NCI-H226 (cell line): ENCODE results near the gene RNPEP.

Source experiments
- DNase-seq: peaks from one replicate; pipeline ENCODE4 v3.0.0-alpha.2; 2015

Gene RNPEP

DNA sequence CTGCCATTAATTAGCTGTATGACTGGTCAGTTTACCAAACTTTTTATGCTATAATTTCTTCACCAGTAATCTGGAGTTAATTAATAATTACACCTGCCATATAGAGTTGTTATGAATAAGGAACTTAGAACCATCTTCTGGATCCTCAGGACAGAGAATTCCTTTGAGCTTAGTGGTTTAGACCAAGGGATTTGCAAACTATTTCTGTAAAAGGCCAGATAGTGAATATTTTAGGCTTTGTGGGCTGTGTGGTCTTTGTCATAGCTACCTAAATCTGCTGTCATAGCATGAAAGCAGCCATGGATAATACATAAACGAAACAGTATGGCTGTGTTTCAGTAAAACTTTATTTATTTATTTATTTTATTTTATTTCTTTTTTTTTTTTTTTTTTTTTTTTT is 18.2 kb upstream of the RNPEP start:
- no peak for DNase-seq

GRCh38 chr1:201966171-201966570 is 16.3 kb upstream of the RNPEP start:
- DNase-seq, result no peak

DNA sequence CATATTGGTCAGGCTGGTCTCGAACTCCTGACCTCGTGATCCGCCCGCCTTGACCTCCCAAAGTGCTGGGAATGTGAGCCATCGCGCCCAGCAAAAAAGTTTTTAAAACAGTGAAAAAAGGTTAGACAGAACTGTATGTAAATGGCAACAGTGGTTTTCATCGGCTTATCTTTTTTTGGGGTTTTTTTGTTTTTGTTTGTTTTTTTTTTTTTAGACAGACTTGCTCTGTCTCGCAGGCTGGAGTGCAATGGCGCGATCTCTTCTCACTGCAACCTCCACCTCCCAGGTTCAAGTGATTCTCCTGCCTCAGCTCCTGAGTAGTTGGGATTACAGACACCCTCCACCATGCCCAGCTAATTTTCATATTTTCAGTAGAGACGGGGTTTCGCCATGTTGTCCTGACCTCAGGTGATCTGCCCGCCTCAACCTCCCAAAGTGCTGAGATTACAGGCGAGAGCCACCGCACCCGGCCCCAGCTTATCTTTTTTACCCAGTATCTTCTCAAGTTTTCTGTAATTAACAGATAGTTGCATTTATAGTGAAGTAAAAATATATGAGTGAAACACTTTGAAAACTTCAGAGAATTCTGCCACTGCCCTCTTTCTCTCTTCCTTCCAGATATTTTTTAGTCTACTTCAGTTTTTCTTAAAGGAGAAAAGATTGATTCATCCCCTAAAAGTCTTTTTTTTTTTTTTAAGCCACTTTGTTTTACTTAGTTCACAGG is 14.1 kb upstream of the RNPEP start:
- DNase-seq, result no peak

GRCh38 chr1:201970334-201971159 is 11.9 kb upstream of the RNPEP start:
- DNase-seq, result no peak

DNA sequence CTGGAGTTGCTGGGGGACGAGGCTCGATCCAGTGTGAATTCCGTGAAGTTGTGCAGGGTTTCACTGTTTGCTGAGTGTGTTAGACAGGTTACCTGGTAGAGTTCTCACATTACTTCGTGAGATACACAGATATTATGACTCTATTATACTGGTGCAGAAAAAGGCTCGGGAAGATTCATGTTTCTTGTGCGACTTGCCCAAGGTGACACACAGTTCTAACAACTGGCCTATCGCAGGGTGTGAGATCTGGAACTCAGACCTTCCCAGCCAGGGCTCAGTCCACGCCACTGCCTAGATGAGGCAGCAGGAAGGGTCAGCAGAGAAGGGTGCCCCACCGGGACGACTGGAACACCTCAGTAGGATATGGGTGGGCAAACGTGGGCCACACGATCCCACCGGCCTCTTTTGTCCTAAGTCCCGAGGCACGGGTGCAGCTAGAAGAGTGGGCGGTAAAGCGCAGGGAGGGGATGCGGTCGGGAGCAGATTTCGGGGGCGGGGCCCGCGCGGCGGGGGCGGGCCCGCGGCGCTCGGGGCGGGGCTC is 296 bp upstream of the RNPEP start:
- DNase-seq, result no peak

DNA sequence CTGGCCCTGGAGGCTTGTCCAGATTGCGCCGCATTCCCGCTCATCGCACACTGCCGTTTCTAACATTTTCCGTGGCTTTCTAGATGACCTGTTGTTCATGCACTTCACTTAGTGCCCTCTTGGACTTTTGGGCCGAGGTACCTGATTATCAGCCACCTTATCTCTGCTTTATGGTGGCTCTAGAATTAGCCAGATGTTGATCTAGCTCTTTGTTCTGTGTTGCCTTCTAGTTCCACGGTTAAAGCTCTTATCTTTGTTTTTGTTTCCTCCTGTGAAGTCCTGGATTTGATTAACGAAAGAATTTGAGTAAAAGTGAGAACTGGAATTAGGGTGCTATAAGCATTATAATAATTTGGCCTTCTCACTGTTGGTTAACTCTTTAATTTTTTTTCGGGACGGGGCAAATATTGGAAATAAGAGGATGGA is 945 bp downstream of the RNPEP start:
- DNase-seq, result no peak

- no peak for DNase-seq
Observed at GRCh38 chr1:201984446-201984845, 2.0 kb downstream of the RNPEP start.

DNA sequence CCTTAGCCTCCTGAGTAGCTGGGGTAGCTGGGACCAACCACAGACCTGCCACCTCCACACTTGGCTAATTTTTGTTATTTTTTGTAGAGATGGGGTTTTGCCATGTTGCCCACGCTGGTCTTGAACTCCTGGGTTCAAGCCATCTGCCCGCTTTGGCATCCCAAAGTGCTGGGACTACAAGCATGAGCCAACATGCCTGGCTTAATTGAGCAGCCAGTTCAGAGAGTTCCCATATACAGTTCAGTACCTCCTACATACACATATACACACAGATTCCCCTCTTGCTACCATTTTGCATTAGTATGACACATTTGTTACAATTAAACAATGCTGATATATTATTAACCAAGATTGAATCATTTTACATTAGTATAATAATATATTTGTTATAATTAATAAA is 2.9 kb downstream of the RNPEP start:
- no peak for DNase-seq

- no peak for DNase-seq
Observed at GRCh38 chr1:201988601-201989000, 6.2 kb downstream of the RNPEP start.

GRCh38 chr1:201989354-201990128 is 7.1 kb downstream of the RNPEP start:
- DNase-seq, result no peak

DNA sequence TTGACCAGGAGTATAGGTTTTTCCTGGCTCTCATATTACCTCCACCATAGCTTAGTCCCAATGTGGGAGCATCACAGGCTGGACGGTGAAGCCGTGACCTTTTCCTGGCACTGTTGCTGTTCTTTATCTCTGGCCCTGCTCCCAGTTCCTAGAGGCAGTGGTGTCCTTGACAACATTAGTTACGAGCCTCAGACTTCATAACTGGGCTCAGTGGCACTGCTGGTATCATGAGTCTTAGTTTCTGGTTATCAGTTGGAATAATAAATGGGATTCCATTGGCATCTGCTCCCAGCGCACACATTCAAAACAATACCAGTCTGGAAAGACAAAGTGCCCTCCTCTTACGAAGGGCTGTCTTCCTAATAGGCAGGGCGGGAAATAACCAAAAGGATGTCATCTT is 8.0 kb downstream of the RNPEP start:
- DNase-seq, result no peak

GRCh38 chr1:201999625-202000238 is 17.3 kb downstream of the RNPEP start:
- DNase-seq, result peak; percentile 24

DNA sequence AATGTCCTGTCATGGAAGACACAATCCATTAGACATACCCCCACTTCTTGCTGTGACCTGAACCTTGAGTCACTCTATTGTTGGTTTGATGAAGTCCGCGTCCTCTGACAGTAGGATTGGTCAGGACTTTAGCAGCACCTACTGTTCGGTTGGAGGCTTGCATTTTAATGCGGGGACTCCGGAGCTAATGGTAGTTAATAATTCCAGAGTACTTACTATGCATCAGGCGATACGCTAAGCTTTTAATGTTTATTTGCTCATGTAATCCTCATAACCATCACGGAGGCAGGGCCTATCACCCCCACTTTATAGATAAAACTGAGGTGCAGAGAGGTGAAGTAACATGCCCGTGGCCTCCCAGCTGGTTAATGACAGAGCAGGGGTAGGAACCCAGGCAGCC is 20.1 kb downstream of the RNPEP start:
- DNase-seq, result no peak

- DNase-seq, result no peak
Observed at GRCh38 chr1:202004711-202005110, 22.3 kb downstream of the RNPEP start.

DNA sequence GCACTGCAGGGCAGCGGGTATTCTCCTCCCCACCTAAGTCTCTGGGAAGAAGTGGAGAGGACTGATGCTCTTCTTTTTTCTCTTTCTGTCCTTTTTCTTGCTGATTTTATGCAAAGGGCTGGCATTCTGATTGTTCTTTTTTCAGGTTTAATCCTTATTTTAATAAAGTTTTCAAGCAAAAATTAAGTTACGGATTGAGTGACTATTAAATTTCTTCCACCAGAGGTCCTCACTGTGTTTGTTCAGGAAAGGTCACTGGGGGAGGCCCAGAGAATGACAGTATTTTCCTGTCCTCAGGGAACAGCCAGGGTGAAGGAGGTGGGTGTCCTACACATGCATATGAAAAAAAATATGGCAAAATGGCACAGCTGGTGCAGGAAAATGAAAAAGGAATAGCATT is 23.5 kb downstream of the RNPEP start:
- DNase-seq, result no peak

DNA sequence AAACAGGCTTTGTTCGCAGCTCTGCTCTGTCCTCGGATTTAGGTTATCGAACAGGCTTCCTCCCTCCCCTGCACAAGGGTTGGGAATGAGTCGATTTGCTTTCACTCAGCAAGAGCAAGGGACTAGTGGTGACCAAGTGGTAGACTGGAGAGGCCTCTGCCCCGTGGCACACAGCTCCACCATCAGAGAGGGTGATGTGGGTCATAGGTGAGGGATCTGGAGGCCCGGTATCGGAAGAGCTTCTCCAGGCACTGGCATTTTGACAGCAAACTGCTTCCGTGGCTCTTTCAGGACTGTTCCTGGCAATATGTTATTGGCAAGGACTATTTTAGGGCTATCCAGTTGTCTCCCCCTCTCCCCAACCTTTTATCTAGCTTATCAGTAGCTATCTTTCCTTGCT is 24.9 kb downstream of the RNPEP start:
- DNase-seq, result peak; percentile 9

GRCh38 chr1:202007805-202008489 is 25.5 kb downstream of the RNPEP start:
- peak; percentile 100 for DNase-seq

- DNase-seq, result peak; percentile 76
Observed at GRCh38 chr1:202009326-202010179, 27.1 kb downstream of the RNPEP start.

- DNase-seq, result peak; percentile 37
Observed at GRCh38 chr1:202010180-202011015, 27.9 kb downstream of the RNPEP start, which contains the start of gene ELF3. TSS of gene ELF3 (plus strand) at chr1:202010587. CDS start at chr1:202011137, 550 bp downstream.

- DNase-seq, result no peak
Observed at GRCh38 chr1:202011994-202012393, 29.5 kb downstream of the RNPEP start.
